Common myeloid progenitor, CD34-positive (primary cell): ENCODE results near the gene OTOGL.

ENCODE experiments used
- CTCF ChIA-PET: fragments of 350-600 bp; sonication (Branson Sonifier 250); formaldehyde crosslinking; loops from one replicate; lab custom pipeline; 2021; ENCODE audit warnings: antibody characterized with exemption; lab: Charles Lee
- POLR2A ChIA-PET: fragments of 350-600 bp; sonication (Branson Sonifier 250); formaldehyde crosslinking; loops from one replicate; lab custom pipeline; 2021; ENCODE audit warnings: antibody characterized with exemption; lab: Charles Lee
- DNase-seq, 3 donors: peaks; one replicate each; pipeline versions ENCODE4 v3.0.0 to v3.0.0-alpha.2; 2013
- H3K27ac ChIP-seq, 2 experiments: 1 replicate in 1 of 2; 2 replicates in 1 of 2; pipeline ENCODE4 v1.7.0; 2013; ENCODE audit warnings: inconsistent platforms in 2 of 2, low read length in 2 of 2, mild to moderate bottlenecking in 2 of 2, low read depth in 1 of 2, moderate library complexity in 1 of 2; ENCODE audit not compliant: severe bottlenecking in 2 of 2, insufficient read depth in 1 of 2, poor library complexity in 1 of 2
- H3K27me3 ChIP-seq, 5 experiments: replicated peaks in 2 of 5; 1 replicate in 3 of 5; 2 replicates in 2 of 5; pipeline versions ENCODE4 v1.6.1 to v1.7.0; 2013; ENCODE audit warnings: low read length in 4 of 5, mild to moderate bottlenecking in 2 of 5, moderate library complexity in 2 of 5, inconsistent platforms in 1 of 5; ENCODE audit not compliant: insufficient read depth in 5 of 5, control insufficient read depth in 4 of 5
- H3K36me3 ChIP-seq, 4 experiments: 1 replicate in 2 of 4; 2 replicates in 2 of 4; pipeline versions ENCODE4 v1.6.1 to v1.7.0; 2013; ENCODE audit warnings: low read length in 3 of 4, control low read depth in 1 of 4, mild to moderate bottlenecking in 1 of 4; ENCODE audit not compliant: control insufficient read depth in 4 of 4, insufficient read depth in 4 of 4
- H3K4me1 ChIP-seq, 4 experiments: 1 replicate in 3 of 4; 2 replicates in 1 of 4; pipeline versions ENCODE4 v1.6.1 to v1.7.1; 2013; ENCODE audit warnings: low read length in 3 of 4, mild to moderate bottlenecking in 3 of 4, control low read depth in 1 of 4, inconsistent platforms in 1 of 4, moderate library complexity in 1 of 4; ENCODE audit not compliant: control insufficient read depth in 4 of 4, insufficient read depth in 4 of 4; ENCODE audit errors: control extremely low read depth in 1 of 4
- H3K4me3 ChIP-seq, 7 experiments: 1 replicate in 4 of 7; 2 replicates in 3 of 7; pipeline versions ENCODE4 v1.5.1 to v1.7.0; 2013; ENCODE audit warnings: mild to moderate bottlenecking in 7 of 7, low read length in 6 of 7, moderate library complexity in 6 of 7, inconsistent platforms in 2 of 7, low read depth in 2 of 7, control low read depth in 1 of 7; ENCODE audit not compliant: insufficient read depth in 4 of 7, control insufficient read depth in 1 of 7; ENCODE audit errors: extremely low read depth in 1 of 7
- H3K9me3 ChIP-seq, 5 experiments: 1 replicate in 4 of 5; 2 replicates in 1 of 5; pipeline versions ENCODE4 v1.6.1 to v1.7.1; 2013; ENCODE audit warnings: low read length in 4 of 5, mild to moderate bottlenecking in 2 of 5, inconsistent platforms in 1 of 5, low read depth in 1 of 5, moderate library complexity in 1 of 5; ENCODE audit not compliant: control insufficient read depth in 4 of 5, insufficient read depth in 2 of 5; ENCODE audit errors: control extremely low read depth in 1 of 5
- WGBS: methylation state at CpG from one replicate; pipeline ENCODE4 v1.1.5; 2013; ENCODE audit not compliant: insufficient coverage; 5-methylcytosine and 5-hydroxymethylcytosine counted together

OTOGL gene

GRCh38 chr12:80282226-80282625, 182.9 kb downstream of the OTOGL start:
- no peaks in the 10 kb centered on the region for H3K4me1 ChIP-seq
- no peak overlapping the region for H3K27ac ChIP-seq
- 100% methylated on average over 1 of the region's 4 CpGs for WGBS
- H3K9me3 ChIP-seq: peaks cover 0 to 11% (median 0%) of the 10 kb centered on the region in 5 experiments
- H3K4me3 ChIP-seq: no peak overlapping the region
- ChIA-PET CTCF (no interaction called here), POLR2A (no interaction called here)
- H3K36me3 ChIP-seq: no peaks in the 10 kb centered on the region
- DNase-seq: no peak
- H3K27me3 ChIP-seq: no peaks in the 10 kb centered on the region

DNA sequence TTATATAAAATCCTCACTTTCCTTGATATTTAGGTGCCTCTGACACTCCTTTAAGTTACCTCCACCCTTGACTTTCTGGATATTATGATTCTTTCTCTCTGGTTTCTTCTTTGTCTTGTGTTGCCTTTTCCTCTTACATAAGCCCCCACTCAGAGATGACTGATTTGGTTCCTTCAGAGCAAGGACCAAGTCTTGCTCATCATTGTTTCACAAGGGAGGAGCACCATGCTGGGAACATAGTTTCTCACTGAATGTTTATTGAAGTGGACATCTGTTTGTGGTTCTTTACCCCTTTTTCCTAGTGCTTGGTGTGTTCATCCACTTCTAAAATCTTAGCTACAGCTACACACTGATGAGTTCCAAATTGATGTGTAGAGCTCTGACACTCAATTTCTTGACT, 183.4 kb downstream of the OTOGL start:
- ChIA-PET CTCF (interaction anchor here (1.4 kb wide), 1 partner anchor 12 kb away, joined by 5 read pairs; no protein-coding TSS in a partner anchor), POLR2A (no interaction called here)
- no peak for DNase-seq
- H3K27me3 ChIP-seq: no peaks in the 10 kb centered on the region
- no peaks in the 10 kb centered on the region for H3K4me1 ChIP-seq
- H3K9me3 ChIP-seq: peaks cover 0 to 11% (median 0%) of the 10 kb centered on the region in 5 experiments
- no peak overlapping the region for H3K4me3 ChIP-seq
- H3K36me3 ChIP-seq: no peaks in the 10 kb centered on the region
- no peak overlapping the region for H3K27ac ChIP-seq

DNA sequence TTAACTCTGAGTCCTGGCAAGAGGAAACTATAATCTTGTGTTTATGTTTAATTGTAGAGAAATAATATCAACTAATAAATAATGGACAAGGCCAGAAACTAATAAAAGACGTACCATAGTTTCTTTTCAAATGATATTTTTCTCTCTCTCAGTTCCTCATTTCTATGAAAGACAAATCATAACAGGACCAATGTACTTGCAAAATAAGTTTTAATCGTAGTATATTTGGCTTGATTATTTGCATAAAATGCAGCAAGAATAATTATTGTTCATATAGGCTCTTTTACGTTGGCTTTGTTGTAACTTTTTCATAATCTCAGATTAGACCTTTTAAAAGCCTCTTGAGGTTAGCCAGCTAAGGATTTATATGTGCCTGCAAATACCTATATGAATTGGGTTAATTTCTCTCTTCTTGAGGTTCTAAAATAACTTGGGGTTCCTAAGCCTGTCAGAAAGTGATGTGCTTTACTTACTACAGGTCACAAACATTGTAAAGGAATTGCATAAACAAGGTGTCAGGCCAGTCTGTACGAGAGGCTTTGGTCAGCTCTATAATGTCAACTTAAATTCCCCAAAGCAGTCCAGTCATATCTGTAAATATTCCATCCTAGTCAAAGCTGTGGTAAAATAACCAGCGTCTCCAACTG, 191.9 kb downstream of the OTOGL start:
- Histone ChIP-seq H3K9me3 (peaks cover 0 to 3% (median 0%) of the 10 kb centered on the region in 5 experiments), H3K27ac (no peak overlapping the region), H3K36me3 (no peaks in the 10 kb centered on the region), H3K4me3 (no peak overlapping the region), H3K4me1 (no peaks in the 10 kb centered on the region), H3K27me3 (no peaks in the 10 kb centered on the region)
- DNase-seq: no peak
- CTCF ChIA-PET: no interaction called here
- POLR2A ChIA-PET: no interaction called here
- 100% methylated on average over 1 of the region's 5 CpGs for WGBS

DNA sequence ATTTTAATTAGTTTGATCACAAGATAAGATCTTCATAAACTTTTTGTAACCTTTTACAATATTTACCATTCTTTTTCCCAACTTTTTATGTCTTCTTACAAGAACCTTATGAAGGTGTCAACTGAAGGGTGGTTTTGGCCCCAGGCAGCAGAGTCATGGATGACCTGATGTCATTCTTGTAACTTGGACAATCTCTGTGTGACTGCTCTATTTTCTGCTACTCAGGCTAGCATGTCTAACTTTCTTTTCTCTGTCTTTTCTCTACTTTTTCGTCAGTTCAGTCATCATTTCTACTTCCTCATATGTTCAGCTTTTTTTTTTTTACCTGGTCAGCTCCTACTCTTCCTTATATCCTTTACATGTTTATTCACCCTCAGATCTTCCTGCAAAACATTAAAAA, 194.0 kb downstream of the OTOGL start:
- no peaks in the 10 kb centered on the region for H3K36me3 ChIP-seq
- H3K27me3 ChIP-seq: no peaks in the 10 kb centered on the region
- H3K27ac ChIP-seq: no peak overlapping the region
- ChIA-PET POLR2A (no interaction called here), CTCF (no interaction called here)
- DNase-seq: no peak
- no peak overlapping the region for H3K4me3 ChIP-seq
- 86% methylated on average over 1 of the region's 1 CpG for WGBS
- H3K4me1 ChIP-seq: no peaks in the 10 kb centered on the region
- peaks cover 0 to 1% (median 0%) of the 10 kb centered on the region in 5 experiments for H3K9me3 ChIP-seq

- H3K27me3 ChIP-seq: no peaks in the 10 kb centered on the region
- no peak for DNase-seq
- H3K4me1 ChIP-seq: no peaks in the 10 kb centered on the region
- H3K9me3 ChIP-seq: no peaks in the 10 kb centered on the region
- H3K4me3 ChIP-seq: no peak overlapping the region
- 75% methylated on average over 1 of the region's 1 CpG for WGBS
- POLR2A ChIA-PET: no interaction called here
- no peak overlapping the region for H3K27ac ChIP-seq
- CTCF ChIA-PET: interaction anchor here (1.0 kb wide), 1 partner anchor 8 kb away, joined by 3 read pairs; no protein-coding TSS in a partner anchor
- no peaks in the 10 kb centered on the region for H3K36me3 ChIP-seq
These were observed 194.4 kb downstream of the OTOGL start for GRCh38 chr12:80293759-80294158.

GRCh38 chr12:80299219-80299618, 199.9 kb downstream of the OTOGL start:
- Histone ChIP-seq H3K9me3 (no peaks in the 10 kb centered on the region), H3K4me3 (no peak overlapping the region), H3K27me3 (no peaks in the 10 kb centered on the region), H3K36me3 (no peaks in the 10 kb centered on the region), H3K4me1 (no peaks in the 10 kb centered on the region), H3K27ac (no peak overlapping the region)
- no peak for DNase-seq
- ChIA-PET POLR2A (no interaction called here), CTCF (no interaction called here)
- no CpG with 5 or more reads among the region's 1 CpG for WGBS

DNA sequence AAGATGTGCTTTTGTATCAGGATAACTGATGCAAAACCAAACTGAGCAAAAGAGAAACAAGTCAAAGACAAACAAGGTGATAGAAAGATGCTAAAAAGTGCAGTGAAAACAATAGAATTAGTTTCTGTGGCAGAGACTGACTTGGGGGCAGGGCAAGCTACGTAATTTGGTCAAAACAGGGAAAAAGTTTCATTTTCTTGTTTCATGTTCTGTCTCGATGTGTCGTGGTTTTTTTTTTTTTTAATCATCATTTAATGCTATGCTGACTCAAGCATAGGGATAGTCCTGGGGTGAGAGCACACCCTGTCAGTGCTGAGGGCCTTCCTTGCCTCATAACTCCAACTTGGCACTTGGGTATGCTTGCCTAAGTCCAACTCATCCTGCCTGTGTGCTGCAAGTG, 200.6 kb downstream of the OTOGL start:
- Histone ChIP-seq H3K27ac (no peak overlapping the region), H3K27me3 (no peaks in the 10 kb centered on the region), H3K36me3 (no peaks in the 10 kb centered on the region), H3K4me1 (no peaks in the 10 kb centered on the region), H3K9me3 (no peaks in the 10 kb centered on the region), H3K4me3 (no peak overlapping the region)
- no peak for DNase-seq
- ChIA-PET POLR2A (no interaction called here), CTCF (no interaction called here)
- 78% methylated on average over 3 of the region's 3 CpGs for WGBS
